Stimulated activated naive CD8-positive, alpha-beta T cell treated with anti-CD3 and anti-CD28 coated beads, Interleukin-15, Interleukin-2, amounts not matched to agents 100 U/mL and 50 U/mL, for 24 hours (primary cell): ENCODE data around the gene PCNX2.
"Not testable (repeated sequence)": the region's sequence is repeated elsewhere in the genome, so short reads cannot be mapped to it uniquely, and the experiment has no call there.

Experiments
- ATAC-seq: fragments of 150-1000 bp; cut with Tn5 transposase; one replicate; pipeline ENCODE4 v1.10.0; 2021
- DNase-seq: peaks from one replicate; pipeline ENCODE4 v3.0.0; 2021

The PCNX2 gene

GRCh38 chr1:233006108-233006507, 289.4 kb downstream of the PCNX2 start:
- DNase-seq = no peak
- no peak for ATAC-seq

GRCh38 chr1:233005703-233006102, 289.8 kb downstream of the PCNX2 start:
- ATAC-seq = no peak
- DNase-seq = no peak

- DNase-seq = no peak
- no peak for ATAC-seq
Measured at GRCh38 chr1:233005156-233005555, 290.4 kb downstream of the PCNX2 start.

GRCh38 chr1:233004451-233004850, 291.1 kb downstream of the PCNX2 start:
- no peak for DNase-seq
- ATAC-seq = no peak

GRCh38 chr1:233003638-233004037, 291.9 kb downstream of the PCNX2 start:
- not testable (repeated sequence) for ATAC-seq, DNase-seq

- ATAC-seq = no peak
Measured at GRCh38 chr1:232999956-233000625, 295.4 kb downstream of the PCNX2 start.

GRCh38 chr1:232998646-232999045, 296.9 kb downstream of the PCNX2 start:
- ATAC-seq (no peak), DNase-seq (no peak)

More at GRCh38 chr1:232999956-233000625, 295.4 kb downstream of the PCNX2 start:
- no peak for DNase-seq

- ATAC-seq = no peak
- DNase-seq = no peak
Measured at GRCh38 chr1:232998138-232998537, 297.4 kb downstream of the PCNX2 start.

- DNase-seq (no peak), ATAC-seq (no peak)
Measured at GRCh38 chr1:232996143-232996542, 299.4 kb downstream of the PCNX2 start.

GRCh38 chr1:232995189-232995588, 300.3 kb downstream of the PCNX2 start:
- DNase-seq (no peak), ATAC-seq (no peak)

- no peak for ATAC-seq
- DNase-seq = no peak
Measured at GRCh38 chr1:232993555-232993954, 302.0 kb downstream of the PCNX2 start.

GRCh38 chr1:232992227-232992626, 303.3 kb downstream of the PCNX2 start:
- DNase-seq (no peak), ATAC-seq (no peak)

- DNase-seq (no peak), ATAC-seq (no peak)
Measured at GRCh38 chr1:232991238-232991637, 304.3 kb downstream of the PCNX2 start.

GRCh38 chr1:232990176-232991128, 305.1 kb downstream of the PCNX2 start:
- DNase-seq (no peak), ATAC-seq (no peak)

GRCh38 chr1:232988572-232989040, 306.9 kb downstream of the PCNX2 start:
- no peak for ATAC-seq
- no peak for DNase-seq

GRCh38 chr1:232987774-232988140, 307.8 kb downstream of the PCNX2 start:
- ATAC-seq (no peak), DNase-seq (no peak)

- ATAC-seq (no peak), DNase-seq (no peak)
Measured at GRCh38 chr1:232987046-232987773, 308.3 kb downstream of the PCNX2 start.

GRCh38 chr1:232986527-232986922, 309.0 kb downstream of the PCNX2 start:
- DNase-seq = no peak
- ATAC-seq = no peak

GRCh38 chr1:232985882-232986526, 309.5 kb downstream of the PCNX2 start:
- no peak for DNase-seq
- ATAC-seq = no peak

GRCh38 chr1:232984577-232985425, 310.7 kb downstream of the PCNX2 start:
- DNase-seq = no peak
- no peak for ATAC-seq
